ENCODE measurements around the gene GAS2L2. TPM values are rescaled to one million over a fixed set of nuclear protein-coding genes. Genes with fewer than 3 reads are reported as not detected.

Gene GAS2L2
- total RNA-seq, 1 experiment from 2014 or later: not detected

- no peak for DNase-seq
- Mint-ChIP-seq H3K4me1 (ENCODE audit: low read depth, unreplicated experiment) (peaks cover 1% of the 10 kb centered on the region), H3K9me3 (ENCODE audit: low read depth, unreplicated experiment) (no peaks in the 10 kb centered on the region), H3K36me3 (ENCODE audit: insufficient read depth, unreplicated experiment) (peaks cover 6% of the 10 kb centered on the region), H3K27me3 (ENCODE audit: unreplicated experiment) (peaks cover 31% of the 10 kb centered on the region), H3K27ac (ENCODE audit: unreplicated experiment) (no peak overlapping the region), H3K4me3 (ENCODE audit: low read depth, unreplicated experiment) (no peak overlapping the region)
- TF ChIP-seq, protein P1, sequence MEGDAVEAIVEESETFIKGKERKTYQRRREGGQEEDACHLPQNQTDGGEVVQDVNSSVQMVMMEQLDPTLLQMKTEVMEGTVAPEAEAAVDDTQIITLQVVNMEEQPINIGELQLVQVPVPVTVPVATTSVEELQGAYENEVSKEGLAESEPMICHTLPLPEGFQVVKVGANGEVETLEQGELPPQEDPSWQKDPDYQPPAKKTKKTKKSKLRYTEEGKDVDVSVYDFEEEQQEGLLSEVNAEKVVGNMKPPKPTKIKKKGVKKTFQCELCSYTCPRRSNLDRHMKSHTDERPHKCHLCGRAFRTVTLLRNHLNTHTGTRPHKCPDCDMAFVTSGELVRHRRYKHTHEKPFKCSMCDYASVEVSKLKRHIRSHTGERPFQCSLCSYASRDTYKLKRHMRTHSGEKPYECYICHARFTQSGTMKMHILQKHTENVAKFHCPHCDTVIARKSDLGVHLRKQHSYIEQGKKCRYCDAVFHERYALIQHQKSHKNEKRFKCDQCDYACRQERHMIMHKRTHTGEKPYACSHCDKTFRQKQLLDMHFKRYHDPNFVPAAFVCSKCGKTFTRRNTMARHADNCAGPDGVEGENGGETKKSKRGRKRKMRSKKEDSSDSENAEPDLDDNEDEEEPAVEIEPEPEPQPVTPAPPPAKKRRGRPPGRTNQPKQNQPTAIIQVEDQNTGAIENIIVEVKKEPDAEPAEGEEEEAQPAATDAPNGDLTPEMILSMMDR (IDR thresholded peaks at IDR 0.05; ENCODE audit: unreplicated experiment): no peak
- BruUV-seq (replicated peaks): no TSS peak
- intact Hi-C loops (cut with micrococcal nuclease; ENCODE audit: unreplicated experiment): no loop called here
- CTCF ChIA-PET: interaction anchor here (0.9 to 1.3 kb wide), 2 partner anchors 11 to 132 kb away, joined by 3 to 4 read pairs; no protein-coding TSS in a partner anchor
Measured at GRCh38 chr17:35736236-35736635, 16.8 kb downstream of the GAS2L2 start.

- intact Hi-C loops (cut with micrococcal nuclease; ENCODE audit: unreplicated experiment): no loop called here
- no peaks in the 10 kb centered on the region for H3K9me3 Mint-ChIP-seq (ENCODE audit: low read depth, unreplicated experiment)
- peaks cover 30% of the 10 kb centered on the region for H3K27me3 Mint-ChIP-seq (ENCODE audit: unreplicated experiment)
- no peak for DNase-seq
- CTCF ChIA-PET: interaction anchor here (1.3 kb wide), 1 partner anchor 12 kb away, joined by 4 read pairs; no protein-coding TSS in a partner anchor
- BruUV-seq (replicated peaks): no TSS peak
- no peak overlapping the region for H3K4me3 Mint-ChIP-seq (ENCODE audit: low read depth, unreplicated experiment)
- peaks cover 15% of the 10 kb centered on the region for H3K36me3 Mint-ChIP-seq (ENCODE audit: insufficient read depth, unreplicated experiment)
- peaks cover 7% of the 10 kb centered on the region for H3K4me1 Mint-ChIP-seq (ENCODE audit: low read depth, unreplicated experiment)
- no peak overlapping the region for H3K27ac Mint-ChIP-seq (ENCODE audit: unreplicated experiment)
- TF ChIP-seq, protein P1 (IDR thresholded peaks at IDR 0.05; ENCODE audit: unreplicated experiment): no peak
Measured at GRCh38 chr17:35735036-35735805, 17.8 kb downstream of the GAS2L2 start.

- no peak for DNase-seq
- Mint-ChIP-seq H3K4me1 (ENCODE audit: low read depth, unreplicated experiment) (peaks cover 7% of the 10 kb centered on the region), H3K27me3 (ENCODE audit: unreplicated experiment) (peaks cover 22% of the 10 kb centered on the region), H3K36me3 (ENCODE audit: insufficient read depth, unreplicated experiment) (peaks cover 15% of the 10 kb centered on the region), H3K4me3 (ENCODE audit: low read depth, unreplicated experiment) (no peak overlapping the region), H3K9me3 (ENCODE audit: low read depth, unreplicated experiment) (no peaks in the 10 kb centered on the region), H3K27ac (ENCODE audit: unreplicated experiment) (no peak overlapping the region)
- intact Hi-C loops (cut with micrococcal nuclease; ENCODE audit: unreplicated experiment): no loop called here
- CTCF ChIA-PET: no interaction called here
- TF ChIP-seq, protein P1 (IDR thresholded peaks at IDR 0.05; ENCODE audit: unreplicated experiment): no peak
- BruUV-seq (replicated peaks): no TSS peak
Measured at GRCh38 chr17:35734396-35734795, 18.6 kb downstream of the GAS2L2 start.

DNA sequence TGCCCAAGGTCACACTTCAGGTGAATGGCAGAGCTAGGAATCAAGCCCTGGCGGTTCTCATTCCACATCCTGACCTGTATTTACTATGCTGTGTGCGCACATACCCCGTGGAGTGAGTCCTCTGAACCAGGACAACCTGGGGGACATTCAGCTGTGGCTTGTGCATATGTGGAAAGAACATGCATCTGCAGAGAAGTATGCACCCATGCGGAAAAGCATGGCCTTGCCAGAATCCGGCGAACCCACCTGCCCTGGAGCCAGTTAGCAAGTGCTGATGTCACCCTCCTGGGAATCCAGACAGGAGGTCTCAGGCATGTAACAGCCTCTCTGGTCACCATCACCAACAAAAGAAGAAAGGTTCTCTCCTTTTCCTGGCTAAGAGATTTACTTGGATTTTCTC, 19.7 kb downstream of the GAS2L2 start:
- H3K4me1 Mint-ChIP-seq (ENCODE audit: low read depth, unreplicated experiment): peaks cover 7% of the 10 kb centered on the region
- H3K9me3 Mint-ChIP-seq (ENCODE audit: low read depth, unreplicated experiment): no peaks in the 10 kb centered on the region
- BruUV-seq (replicated peaks): no TSS peak
- no peak for DNase-seq
- TF ChIP-seq, protein P1 (IDR thresholded peaks at IDR 0.05; ENCODE audit: unreplicated experiment): no peak
- no peak overlapping the region for H3K4me3 Mint-ChIP-seq (ENCODE audit: low read depth, unreplicated experiment)
- no peak overlapping the region for H3K27ac Mint-ChIP-seq (ENCODE audit: unreplicated experiment)
- peaks cover 12% of the 10 kb centered on the region for H3K27me3 Mint-ChIP-seq (ENCODE audit: unreplicated experiment)
- H3K36me3 Mint-ChIP-seq (ENCODE audit: insufficient read depth, unreplicated experiment): peaks cover 15% of the 10 kb centered on the region
- CTCF ChIA-PET: interaction anchor here (0.6 kb wide), 1 partner anchor 38 kb away, joined by 5 read pairs; no protein-coding TSS in a partner anchor
- intact Hi-C loops (cut with micrococcal nuclease; ENCODE audit: unreplicated experiment): no loop called here
